ENCODE data around the gene SRMS.

SRMS gene

DNA sequence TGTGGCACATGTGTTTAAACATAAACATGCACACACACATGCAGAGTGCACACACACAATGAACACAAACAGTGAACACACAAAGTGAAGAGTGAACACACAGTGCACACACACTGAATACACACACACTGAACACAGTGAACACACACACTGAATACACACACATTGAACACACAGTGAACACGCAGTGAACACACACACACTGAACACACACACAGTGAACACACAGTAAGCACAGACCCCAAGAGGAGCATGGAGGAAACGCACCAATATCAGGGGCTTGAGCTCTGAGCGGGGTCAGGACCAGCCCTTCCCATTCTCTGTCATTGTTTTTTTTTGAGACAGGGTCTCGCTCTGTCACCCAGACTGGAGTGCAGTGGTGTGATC lies 43.6 kb upstream of the SRMS start:
- H3K27ac ChIP-seq (ENCODE audit: insufficient read depth in 1 of 2, low read depth in 1 of 2, low read length in 2 of 2, poor library complexity in 1 of 2, severe bottlenecking in 2 of 2), result no peak overlapping the region
- POLR2A ChIA-PET, result no interaction called here
- DNase-seq, result no peak
- peaks cover 0 to 49% (median 32%) of the 10 kb centered on the region in 4 experiments for H3K36me3 ChIP-seq (ENCODE audit: control insufficient read depth in 4 of 4, insufficient read depth in 4 of 4, low read length in 3 of 4)
- whole genome bisulfite sequencing (ENCODE audit: insufficient coverage), result 96% methylated on average over 4 of the region's 4 CpGs
- H3K4me1 ChIP-seq (ENCODE audit: control extremely low read depth in 1 of 4, control insufficient read depth in 4 of 4, insufficient read depth in 4 of 4, low read length in 3 of 4), result peaks cover 0 to 25% (median 25%) of the 10 kb centered on the region in 4 experiments
- no peaks in the 10 kb centered on the region for H3K9me3 ChIP-seq (ENCODE audit: control extremely low read depth in 1 of 5, control insufficient read depth in 4 of 5, insufficient read depth in 2 of 5, low read depth in 1 of 5, low read length in 4 of 5)
- H3K4me3 ChIP-seq (ENCODE audit: control insufficient read depth in 1 of 7, extremely low read depth in 1 of 7, insufficient read depth in 4 of 7, low read depth in 2 of 7, low read length in 6 of 7), result no peak overlapping the region
- H3K27me3 ChIP-seq (replicated peaks in 2 of 5; ENCODE audit: control insufficient read depth in 4 of 5, insufficient read depth in 5 of 5, low read length in 4 of 5), result no peaks in the 10 kb centered on the region
- CTCF ChIA-PET, result interaction anchor here (0.5 kb wide), 1 partner anchor 391 kb away, joined by 3 read pairs; no protein-coding TSS in a partner anchor

- DNase-seq, result no peak
- Histone ChIP-seq H3K9me3 (ENCODE audit: control extremely low read depth in 1 of 5, control insufficient read depth in 4 of 5, insufficient read depth in 2 of 5, low read depth in 1 of 5, low read length in 4 of 5) (no peaks in the 10 kb centered on the region), H3K27ac (ENCODE audit: insufficient read depth in 1 of 2, low read depth in 1 of 2, low read length in 2 of 2, poor library complexity in 1 of 2, severe bottlenecking in 2 of 2) (no peak overlapping the region), H3K4me3 (ENCODE audit: control insufficient read depth in 1 of 7, extremely low read depth in 1 of 7, insufficient read depth in 4 of 7, low read depth in 2 of 7, low read length in 6 of 7) (no peak overlapping the region), H3K4me1 (ENCODE audit: control extremely low read depth in 1 of 4, control insufficient read depth in 4 of 4, insufficient read depth in 4 of 4, low read length in 3 of 4) (peaks cover 0 to 26% (median 25%) of the 10 kb centered on the region in 4 experiments), H3K36me3 (ENCODE audit: control insufficient read depth in 4 of 4, insufficient read depth in 4 of 4, low read length in 3 of 4) (peaks cover 0 to 43% (median 30%) of the 10 kb centered on the region in 4 experiments), H3K27me3 (replicated peaks in 2 of 5; ENCODE audit: control insufficient read depth in 4 of 5, insufficient read depth in 5 of 5, low read length in 4 of 5) (no peaks in the 10 kb centered on the region)
- POLR2A ChIA-PET, result no interaction called here
- CTCF ChIA-PET, result interaction anchor here (0.5 to 1.0 kb wide), 2 partner anchors 9 to 392 kb away, joined by 3 read pairs; no protein-coding TSS in a partner anchor
- WGBS (ENCODE audit: insufficient coverage), result 96% methylated on average over 39 of the region's 52 CpGs
Measured at GRCh38 chr20:63590218-63591146, 42.9 kb upstream of the SRMS start.

- Histone ChIP-seq H3K4me3 (ENCODE audit: control insufficient read depth in 1 of 7, extremely low read depth in 1 of 7, insufficient read depth in 4 of 7, low read depth in 2 of 7, low read length in 6 of 7) (no peak overlapping the region), H3K27ac (ENCODE audit: insufficient read depth in 1 of 2, low read depth in 1 of 2, low read length in 2 of 2, poor library complexity in 1 of 2, severe bottlenecking in 2 of 2) (no peak overlapping the region), H3K9me3 (ENCODE audit: control extremely low read depth in 1 of 5, control insufficient read depth in 4 of 5, insufficient read depth in 2 of 5, low read depth in 1 of 5, low read length in 4 of 5) (no peaks in the 10 kb centered on the region), H3K36me3 (ENCODE audit: control insufficient read depth in 4 of 4, insufficient read depth in 4 of 4, low read length in 3 of 4) (peaks cover 0 to 40% (median 29%) of the 10 kb centered on the region in 4 experiments), H3K27me3 (replicated peaks in 2 of 5; ENCODE audit: control insufficient read depth in 4 of 5, insufficient read depth in 5 of 5, low read length in 4 of 5) (no peaks in the 10 kb centered on the region), H3K4me1 (ENCODE audit: control extremely low read depth in 1 of 4, control insufficient read depth in 4 of 4, insufficient read depth in 4 of 4, low read length in 3 of 4) (peaks cover 0 to 26% (median 25%) of the 10 kb centered on the region in 4 experiments)
- ChIA-PET CTCF (interaction anchor here (1.0 kb wide), 1 partner anchor 9 kb away, joined by 3 read pairs; no protein-coding TSS in a partner anchor), POLR2A (no interaction called here)
- DNase-seq, result no peak
- WGBS (ENCODE audit: insufficient coverage), result 96% methylated on average over 34 of the region's 38 CpGs
Measured at GRCh38 chr20:63589261-63590217, 42.0 kb upstream of the SRMS start.

DNA sequence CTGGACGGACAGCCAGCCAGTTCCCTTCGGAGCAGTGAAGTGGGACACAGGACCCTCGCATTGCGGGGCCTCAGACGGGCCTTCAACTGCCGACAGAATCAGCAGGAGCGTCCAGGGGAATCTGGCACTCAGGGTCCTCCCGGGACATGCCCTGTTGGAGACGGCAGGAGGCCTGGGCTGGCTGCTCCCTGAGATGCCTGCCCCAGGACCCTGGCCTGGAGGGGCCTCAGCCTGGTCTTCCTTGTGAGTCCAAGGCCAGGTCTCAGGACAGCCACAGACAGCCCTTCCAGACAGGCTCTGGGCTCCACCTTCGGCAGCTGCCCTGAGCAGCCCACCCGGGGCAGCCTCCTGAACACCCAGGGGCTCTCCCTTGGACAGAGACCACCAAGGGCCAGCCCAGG lies 41.1 kb upstream of the SRMS start:
- no peak for DNase-seq
- CTCF ChIA-PET, result interaction anchor here (1.2 kb wide), 1 partner anchor 53 kb away, joined by 5 read pairs; no protein-coding TSS in a partner anchor
- H3K27ac ChIP-seq (ENCODE audit: insufficient read depth in 1 of 2, low read depth in 1 of 2, low read length in 2 of 2, poor library complexity in 1 of 2, severe bottlenecking in 2 of 2), result no peak overlapping the region
- peaks cover 0 to 26% (median 25%) of the 10 kb centered on the region in 4 experiments for H3K4me1 ChIP-seq (ENCODE audit: control extremely low read depth in 1 of 4, control insufficient read depth in 4 of 4, insufficient read depth in 4 of 4, low read length in 3 of 4)
- POLR2A ChIA-PET, result no interaction called here
- no peaks in the 10 kb centered on the region for H3K27me3 ChIP-seq (replicated peaks in 2 of 5; ENCODE audit: control insufficient read depth in 4 of 5, insufficient read depth in 5 of 5, low read length in 4 of 5)
- H3K9me3 ChIP-seq (ENCODE audit: control extremely low read depth in 1 of 5, control insufficient read depth in 4 of 5, insufficient read depth in 2 of 5, low read depth in 1 of 5, low read length in 4 of 5), result no peaks in the 10 kb centered on the region
- 95% methylated on average over 11 of the region's 11 CpGs for WGBS (ENCODE audit: insufficient coverage)
- H3K36me3 ChIP-seq (ENCODE audit: control insufficient read depth in 4 of 4, insufficient read depth in 4 of 4, low read length in 3 of 4), result peaks cover 0 to 40% (median 28%) of the 10 kb centered on the region in 4 experiments
- peak overlapping the region in 1 of 7 experiments; percentile 42 for H3K4me3 ChIP-seq (ENCODE audit: control insufficient read depth in 1 of 7, extremely low read depth in 1 of 7, insufficient read depth in 4 of 7, low read depth in 2 of 7, low read length in 6 of 7)

- peak overlapping the region in 4 of 7 experiments; percentile 4 to 42 (median 24) for H3K4me3 ChIP-seq (ENCODE audit: control insufficient read depth in 1 of 7, extremely low read depth in 1 of 7, insufficient read depth in 4 of 7, low read depth in 2 of 7, low read length in 6 of 7)
- H3K36me3 ChIP-seq (ENCODE audit: control insufficient read depth in 4 of 4, insufficient read depth in 4 of 4, low read length in 3 of 4), result peaks cover 0 to 36% (median 24%) of the 10 kb centered on the region in 4 experiments
- peak; percentile 65 to 95 (median 91) for DNase-seq
- POLR2A ChIA-PET, result interaction anchor here (0.5 to 0.7 kb wide), 2 partner anchors 41 to 395 kb away, joined by 3 to 5 read pairs; no protein-coding TSS in a partner anchor
- WGBS (ENCODE audit: insufficient coverage), result 15% methylated on average over 15 of the region's 19 CpGs
- peaks cover 0 to 26% (median 25%) of the 10 kb centered on the region in 4 experiments for H3K4me1 ChIP-seq (ENCODE audit: control extremely low read depth in 1 of 4, control insufficient read depth in 4 of 4, insufficient read depth in 4 of 4, low read length in 3 of 4)
- CTCF ChIA-PET, result interaction anchor here (0.9 to 1.2 kb wide), 2 partner anchors 10 to 54 kb away, joined by 3 to 5 read pairs; no protein-coding TSS in a partner anchor
- H3K27me3 ChIP-seq (replicated peaks in 2 of 5; ENCODE audit: control insufficient read depth in 4 of 5, insufficient read depth in 5 of 5, low read length in 4 of 5), result no peaks in the 10 kb centered on the region
- no peak overlapping the region for H3K27ac ChIP-seq (ENCODE audit: insufficient read depth in 1 of 2, low read depth in 1 of 2, low read length in 2 of 2, poor library complexity in 1 of 2, severe bottlenecking in 2 of 2)
- H3K9me3 ChIP-seq (ENCODE audit: control extremely low read depth in 1 of 5, control insufficient read depth in 4 of 5, insufficient read depth in 2 of 5, low read depth in 1 of 5, low read length in 4 of 5), result no peaks in the 10 kb centered on the region
Measured at GRCh38 chr20:63587776-63588591, 40.4 kb upstream of the SRMS start.

GRCh38 chr20:63587256-63587655 lies 39.7 kb upstream of the SRMS start:
- Histone ChIP-seq H3K27me3 (replicated peaks in 2 of 5; ENCODE audit: control insufficient read depth in 4 of 5, insufficient read depth in 5 of 5, low read length in 4 of 5) (no peaks in the 10 kb centered on the region), H3K4me1 (ENCODE audit: control extremely low read depth in 1 of 4, control insufficient read depth in 4 of 4, insufficient read depth in 4 of 4, low read length in 3 of 4) (peaks cover 0 to 26% (median 25%) of the 10 kb centered on the region in 4 experiments), H3K4me3 (ENCODE audit: control insufficient read depth in 1 of 7, extremely low read depth in 1 of 7, insufficient read depth in 4 of 7, low read depth in 2 of 7, low read length in 6 of 7) (no peak overlapping the region), H3K27ac (ENCODE audit: insufficient read depth in 1 of 2, low read depth in 1 of 2, low read length in 2 of 2, poor library complexity in 1 of 2, severe bottlenecking in 2 of 2) (no peak overlapping the region), H3K9me3 (ENCODE audit: control extremely low read depth in 1 of 5, control insufficient read depth in 4 of 5, insufficient read depth in 2 of 5, low read depth in 1 of 5, low read length in 4 of 5) (no peaks in the 10 kb centered on the region), H3K36me3 (ENCODE audit: control insufficient read depth in 4 of 4, insufficient read depth in 4 of 4, low read length in 3 of 4) (peaks cover 0 to 29% (median 20%) of the 10 kb centered on the region in 4 experiments)
- DNase-seq, result no peak
- WGBS (ENCODE audit: insufficient coverage), result 92% methylated on average over 6 of the region's 12 CpGs
- CTCF ChIA-PET, result no interaction called here
- POLR2A ChIA-PET, result no interaction called here

Data from common myeloid progenitor, CD34-positive (primary cell).